Left renal cortex interstitium (tissue), 4 donors: ENCODE data around the gene DCTN3. TPM values are rescaled to one million over a fixed set of nuclear protein-coding genes. Genes with fewer than 3 reads are reported as not detected.

Experiments
- DNase-seq, 4 donors: peaks; one replicate each; pipeline ENCODE4 v3.0.0-alpha.2; 2013; ENCODE audit warnings: low read depth in 4 of 4, low spot score in 2 of 4, missing footprints in 1 of 4
- polyA plus RNA-seq, 4 donors: library from polyadenylated mRNA; unstranded; fragments of 120-200 nt; gene quantifications; one replicate each; pipeline ENCODE4 v1.2.1, GENCODE V29; 2013; ENCODE audit not compliant: insufficient read length in 4 of 4

DCTN3 gene
- polyA plus RNA-seq, 4 donors: 95.2 to 108 (median 103) TPM

- DNase-seq: no peak
Measured at GRCh38 chr9:34624475-34625185, 4.3 kb upstream of the DCTN3 start.

GRCh38 chr9:34623374-34624235, 3.3 kb upstream of the DCTN3 start:
- no peak for DNase-seq

- DNase-seq: no peak
Measured at GRCh38 chr9:34615132-34615531, 5.2 kb downstream of the DCTN3 start.

GRCh38 chr9:34612788-34613390, 7.4 kb downstream of the DCTN3 start:
- peak in 1 of 4 donors; percentile 78 for DNase-seq

GRCh38 chr9:34611811-34612787, 8.2 kb downstream of the DCTN3 start, which contains the start of gene RPP25L:
Gene RPP25L, minus strand, starts transcription at chr9:34612097. Its CDS starts 801 bp downstream, at chr9:34611296.
- DNase-seq: peak in 2 of 4 donors; percentile 66 to 78

- DNase-seq: no peak
Measured at GRCh38 chr9:34611251-34611810, 9.0 kb downstream of the DCTN3 start.

- no peak for DNase-seq
Measured at GRCh38 chr9:34610434-34611206, 9.7 kb downstream of the DCTN3 start.

- no peak for DNase-seq
Measured at GRCh38 chr9:34607331-34607730, 13.0 kb downstream of the DCTN3 start.

- no peak for DNase-seq
Measured at GRCh38 chr9:34606905-34607304, 13.4 kb downstream of the DCTN3 start.

- no peak for DNase-seq
Measured at GRCh38 chr9:34606190-34606589, 14.1 kb downstream of the DCTN3 start.

- DNase-seq: peak in 2 of 4 donors; percentile 65 to 78
Measured at GRCh38 chr9:34603610-34604231, 16.6 kb downstream of the DCTN3 start.

- no peak for DNase-seq
Measured at GRCh38 chr9:34601937-34602573, 18.2 kb downstream of the DCTN3 start.

GRCh38 chr9:34600908-34601307, 19.4 kb downstream of the DCTN3 start:
- DNase-seq: no peak

- DNase-seq: no peak
Measured at GRCh38 chr9:34599546-34599945, 20.7 kb downstream of the DCTN3 start.

GRCh38 chr9:34594177-34594576, 26.1 kb downstream of the DCTN3 start:
- DNase-seq: no peak

- no peak for DNase-seq
Measured at GRCh38 chr9:34592895-34593601, 27.2 kb downstream of the DCTN3 start.
